LNCaP clone FGC (cell line): Measurements from ENCODE around the gene SEMA6A.

Source experiments
- DNase-seq: peaks from one replicate; pipeline ENCODE4 v3.0.0-alpha.2; 2011; ENCODE audit warnings: low read depth
- H3K4me3 ChIP-seq: 2 replicates; pipeline ENCODE4 v1.5.1; 2011; ENCODE audit warnings: mild to moderate bottlenecking, low read depth, low read length, control low read depth
- CTCF ChIP-seq: IDR thresholded peaks from 2 replicates; pipeline ENCODE4 v1.5.1; 2012; ENCODE audit warnings: mild to moderate bottlenecking; ENCODE audit not compliant: control insufficient read depth, insufficient read depth; ENCODE audit errors: extremely low read depth

Gene SEMA6A

GRCh38 chr5:116395226-116395625 is 179.4 kb downstream of the SEMA6A start:
- DNase-seq: no peak
- TF ChIP-seq CTCF: no peak

GRCh38 chr5:116394186-116394867 is 180.3 kb downstream of the SEMA6A start:
- TF ChIP-seq CTCF: no peak

More at GRCh38 chr5:116395226-116395625, 179.4 kb downstream of the SEMA6A start:
- H3K4me3 ChIP-seq: no peak overlapping the region

More at GRCh38 chr5:116394186-116394867, 180.3 kb downstream of the SEMA6A start:
- no peak overlapping the region for H3K4me3 ChIP-seq
- no peak for DNase-seq
